Measurements from ENCODE around the gene KIAA0232.

Gene KIAA0232

GRCh38 chr4:6857009-6857882 lies 74.7 kb downstream of the KIAA0232 start:
- no peak overlapping the region for H2AFZ ChIP-seq (ENCODE audit: low read depth, low read length)
- no peak overlapping the region for H3K27ac ChIP-seq (ENCODE audit: low read length)
- peaks cover 23% of the 10 kb centered on the region for H3K79me2 ChIP-seq (ENCODE audit: insufficient read depth, low read length)
- TF ChIP-seq CTCF (IDR thresholded peaks at IDR 0.05; ENCODE audit: borderline replicate concordance, extremely low read depth, low read length, poor library complexity, severe bottlenecking) = no peak
- TF ChIP-seq EZH2 (IDR thresholded peaks at IDR 0.05; ENCODE audit: borderline replicate concordance, low read depth, low read length, severe bottlenecking) = no peak
- ATAC-seq (ENCODE audit: insufficient read depth, low read depth) = no peak
- H3K4me1 ChIP-seq (ENCODE audit: insufficient read depth, low read length) = no peaks in the 10 kb centered on the region
- H3K9me3 ChIP-seq (ENCODE audit: insufficient read depth, low read length, severe bottlenecking) = no peaks in the 10 kb centered on the region
- H3K36me3 ChIP-seq (ENCODE audit: insufficient read depth, low read length) = peaks cover 64% of the 10 kb centered on the region
- H3K4me2 ChIP-seq (ENCODE audit: insufficient read depth, low read length) = no peak overlapping the region
- no peaks in the 10 kb centered on the region for H3K27me3 ChIP-seq (ENCODE audit: insufficient read depth, low read length, poor library complexity)
- no peak overlapping the region for H3K9ac ChIP-seq (ENCODE audit: low read depth, low read length)
- peaks cover 13% of the 10 kb centered on the region for H4K20me1 ChIP-seq (ENCODE audit: insufficient read depth, low read length)
- no peak overlapping the region for H3K4me3 ChIP-seq (ENCODE audit: low read depth in 1 of 2, low read length in 2 of 2)
- no peak for DNase-seq

GRCh38 chr4:6858997-6859396 lies 76.5 kb downstream of the KIAA0232 start:
- Histone ChIP-seq H3K9me3 (ENCODE audit: insufficient read depth, low read length, severe bottlenecking) (no peaks in the 10 kb centered on the region), H2AFZ (ENCODE audit: low read depth, low read length) (no peak overlapping the region), H4K20me1 (ENCODE audit: insufficient read depth, low read length) (peaks cover 10% of the 10 kb centered on the region), H3K27me3 (ENCODE audit: insufficient read depth, low read length, poor library complexity) (no peaks in the 10 kb centered on the region), H3K9ac (ENCODE audit: low read depth, low read length) (no peak overlapping the region), H3K79me2 (ENCODE audit: insufficient read depth, low read length) (peaks cover 11% of the 10 kb centered on the region; the same call in 1 of the 2 replicates), H3K27ac (ENCODE audit: low read length) (no peak overlapping the region), H3K4me1 (ENCODE audit: insufficient read depth, low read length) (no peaks in the 10 kb centered on the region), H3K4me2 (ENCODE audit: insufficient read depth, low read length) (no peak overlapping the region), H3K36me3 (ENCODE audit: insufficient read depth, low read length) (peaks cover 73% of the 10 kb centered on the region), H3K4me3 (ENCODE audit: low read depth in 1 of 2, low read length in 2 of 2) (no peak overlapping the region)
- DNase-seq (no peak), ATAC-seq (ENCODE audit: insufficient read depth, low read depth) (no peak)
- no peak for TF ChIP-seq CTCF (IDR thresholded peaks at IDR 0.05; ENCODE audit: borderline replicate concordance, extremely low read depth, low read length, poor library complexity, severe bottlenecking)
- no peak for TF ChIP-seq EZH2 (IDR thresholded peaks at IDR 0.05; ENCODE audit: borderline replicate concordance, low read depth, low read length, severe bottlenecking)

GRCh38 chr4:6859543-6859942 lies 77.0 kb downstream of the KIAA0232 start:
- H3K4me1 ChIP-seq (ENCODE audit: insufficient read depth, low read length) = no peaks in the 10 kb centered on the region
- H3K9ac ChIP-seq (ENCODE audit: low read depth, low read length) = no peak overlapping the region

More at GRCh38 chr4:6859543-6859942, 77.0 kb downstream of the KIAA0232 start:
- ATAC-seq (ENCODE audit: insufficient read depth, low read depth) (no peak), DNase-seq (no peak)
- Histone ChIP-seq H3K36me3 (ENCODE audit: insufficient read depth, low read length) (peaks cover 75% of the 10 kb centered on the region), H3K27me3 (ENCODE audit: insufficient read depth, low read length, poor library complexity) (no peaks in the 10 kb centered on the region), H3K9me3 (ENCODE audit: insufficient read depth, low read length, severe bottlenecking) (no peaks in the 10 kb centered on the region), H3K79me2 (ENCODE audit: insufficient read depth, low read length) (peaks cover 6% of the 10 kb centered on the region; the same call in 1 of the 2 replicates), H3K4me2 (ENCODE audit: insufficient read depth, low read length) (no peak overlapping the region), H3K4me3 (ENCODE audit: low read depth in 1 of 2, low read length in 2 of 2) (no peak overlapping the region), H4K20me1 (ENCODE audit: insufficient read depth, low read length) (peaks cover 5% of the 10 kb centered on the region), H2AFZ (ENCODE audit: low read depth, low read length) (no peak overlapping the region), H3K27ac (ENCODE audit: low read length) (no peak overlapping the region)
- no peak for TF ChIP-seq CTCF (IDR thresholded peaks at IDR 0.05; ENCODE audit: borderline replicate concordance, extremely low read depth, low read length, poor library complexity, severe bottlenecking)
- no peak for TF ChIP-seq EZH2 (IDR thresholded peaks at IDR 0.05; ENCODE audit: borderline replicate concordance, low read depth, low read length, severe bottlenecking)
